ENCODE results near the gene MRTFB. TPM values are rescaled to one million over a fixed set of nuclear protein-coding genes. Genes with fewer than 3 reads are reported as not detected.

Gene MRTFB
- total and polyA plus RNA-seq, 2 of the 13 experiments (the other 11 are each of a cell fraction or from before 2014, with no cell fraction given), result 11.4 to 14.0 TPM

DNA sequence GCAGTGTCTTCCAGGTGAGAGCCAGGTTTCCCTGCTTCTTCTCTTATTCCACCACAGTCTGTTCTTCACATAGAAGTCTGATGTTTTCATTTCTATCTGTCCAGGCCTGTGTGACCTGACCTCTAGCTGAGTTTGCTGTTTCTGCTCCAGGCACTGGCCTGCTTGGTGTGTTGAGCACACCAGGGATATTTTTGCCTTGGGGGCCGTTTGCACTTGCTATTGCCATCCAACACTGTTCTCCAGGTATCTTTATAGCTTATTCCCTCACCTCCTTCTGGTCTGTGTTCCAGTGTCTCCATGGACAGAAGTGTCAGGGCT is 41.4 kb downstream of the MRTFB start:
- POLR2A ChIA-PET, result interaction anchor here (1.1 kb wide), 1 partner anchor 11 kb away, joined by 3 read pairs; no protein-coding TSS in a partner anchor
- peaks cover 29% of the 10 kb centered on the region for H3K79me2 ChIP-seq (ENCODE audit: insufficient read depth, low read length)
- TF ChIP-seq, protein P1, sequence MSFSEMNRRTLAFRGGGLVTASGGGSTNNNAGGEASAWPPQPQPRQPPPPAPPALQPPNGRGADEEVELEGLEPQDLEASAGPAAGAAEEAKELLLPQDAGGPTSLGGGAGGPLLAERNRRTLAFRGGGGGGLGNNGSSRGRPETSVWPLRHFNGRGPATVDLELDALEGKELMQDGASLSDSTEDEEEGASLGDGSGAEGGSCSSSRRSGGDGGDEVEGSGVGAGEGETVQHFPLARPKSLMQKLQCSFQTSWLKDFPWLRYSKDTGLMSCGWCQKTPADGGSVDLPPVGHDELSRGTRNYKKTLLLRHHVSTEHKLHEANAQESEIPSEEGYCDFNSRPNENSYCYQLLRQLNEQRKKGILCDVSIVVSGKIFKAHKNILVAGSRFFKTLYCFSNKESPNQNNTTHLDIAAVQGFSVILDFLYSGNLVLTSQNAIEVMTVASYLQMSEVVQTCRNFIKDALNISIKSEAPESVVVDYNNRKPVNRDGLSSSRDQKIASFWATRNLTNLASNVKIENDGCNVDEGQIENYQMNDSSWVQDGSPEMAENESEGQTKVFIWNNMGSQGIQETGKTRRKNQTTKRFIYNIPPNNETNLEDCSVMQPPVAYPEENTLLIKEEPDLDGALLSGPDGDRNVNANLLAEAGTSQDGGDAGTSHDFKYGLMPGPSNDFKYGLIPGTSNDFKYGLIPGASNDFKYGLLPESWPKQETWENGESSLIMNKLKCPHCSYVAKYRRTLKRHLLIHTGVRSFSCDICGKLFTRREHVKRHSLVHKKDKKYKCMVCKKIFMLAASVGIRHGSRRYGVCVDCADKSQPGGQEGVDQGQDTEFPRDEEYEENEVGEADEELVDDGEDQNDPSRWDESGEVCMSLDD (CRISPR knock-in tag; IDR thresholded peaks at IDR 0.05; ENCODE audit: borderline replicate concordance), result no peak
- no peak for TF ChIP-seq KDM3A (CRISPR knock-in tag; IDR thresholded peaks at IDR 0.05; ENCODE audit: low read depth)
- TF ChIP-seq PCBP1 (IDR thresholded peaks at IDR 0.05; ENCODE audit: borderline replicate concordance, low read depth, low read length), result no peak
- peak; percentile 3 for TF ChIP-seq ZNF883 (CRISPR knock-in tag; IDR thresholded peaks at IDR 0.05; ENCODE audit: not compliant biosample characterization)
- 0 out of 2 replicates have a peak, but pooled peaks have one; percentile 1 for TF ChIP-seq ZFP36L1 (CRISPR knock-in tag; IDR thresholded peaks at IDR 0.05)
- TF ChIP-seq, protein P2, sequence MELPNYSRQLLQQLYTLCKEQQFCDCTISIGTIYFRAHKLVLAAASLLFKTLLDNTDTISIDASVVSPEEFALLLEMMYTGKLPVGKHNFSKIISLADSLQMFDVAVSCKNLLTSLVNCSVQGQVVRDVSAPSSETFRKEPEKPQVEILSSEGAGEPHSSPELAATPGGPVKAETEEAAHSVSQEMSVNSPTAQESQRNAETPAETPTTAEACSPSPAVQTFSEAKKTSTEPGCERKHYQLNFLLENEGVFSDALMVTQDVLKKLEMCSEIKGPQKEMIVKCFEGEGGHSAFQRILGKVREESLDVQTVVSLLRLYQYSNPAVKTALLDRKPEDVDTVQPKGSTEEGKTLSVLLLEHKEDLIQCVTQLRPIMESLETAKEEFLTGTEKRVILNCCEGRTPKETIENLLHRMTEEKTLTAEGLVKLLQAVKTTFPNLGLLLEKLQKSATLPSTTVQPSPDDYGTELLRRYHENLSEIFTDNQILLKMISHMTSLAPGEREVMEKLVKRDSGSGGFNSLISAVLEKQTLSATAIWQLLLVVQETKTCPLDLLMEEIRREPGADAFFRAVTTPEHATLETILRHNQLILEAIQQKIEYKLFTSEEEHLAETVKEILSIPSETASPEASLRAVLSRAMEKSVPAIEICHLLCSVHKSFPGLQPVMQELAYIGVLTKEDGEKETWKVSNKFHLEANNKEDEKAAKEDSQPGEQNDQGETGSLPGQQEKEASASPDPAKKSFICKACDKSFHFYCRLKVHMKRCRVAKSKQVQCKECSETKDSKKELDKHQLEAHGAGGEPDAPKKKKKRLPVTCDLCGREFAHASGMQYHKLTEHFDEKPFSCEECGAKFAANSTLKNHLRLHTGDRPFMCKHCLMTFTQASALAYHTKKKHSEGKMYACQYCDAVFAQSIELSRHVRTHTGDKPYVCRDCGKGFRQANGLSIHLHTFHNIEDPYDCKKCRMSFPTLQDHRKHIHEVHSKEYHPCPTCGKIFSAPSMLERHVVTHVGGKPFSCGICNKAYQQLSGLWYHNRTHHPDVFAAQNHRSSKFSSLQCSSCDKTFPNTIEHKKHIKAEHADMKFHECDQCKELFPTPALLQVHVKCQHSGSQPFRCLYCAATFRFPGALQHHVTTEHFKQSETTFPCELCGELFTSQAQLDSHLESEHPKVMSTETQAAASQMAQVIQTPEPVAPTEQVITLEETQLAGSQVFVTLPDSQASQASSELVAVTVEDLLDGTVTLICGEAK (IDR thresholded peaks at IDR 0.05), result no peak
- TF ChIP-seq, protein P2 (CRISPR knock-in tag; IDR thresholded peaks at IDR 0.05), result 0 out of 2 replicates have a peak, but pooled peaks have one; percentile 7
- no peak for TF ChIP-seq ZSCAN30 (CRISPR knock-in tag; IDR thresholded peaks at IDR 0.05)
- TF ChIP-seq KLF15 (CRISPR knock-in tag; IDR thresholded peaks at IDR 0.05; ENCODE audit: borderline replicate concordance), result no peak
- TF ChIP-seq, protein P3, sequence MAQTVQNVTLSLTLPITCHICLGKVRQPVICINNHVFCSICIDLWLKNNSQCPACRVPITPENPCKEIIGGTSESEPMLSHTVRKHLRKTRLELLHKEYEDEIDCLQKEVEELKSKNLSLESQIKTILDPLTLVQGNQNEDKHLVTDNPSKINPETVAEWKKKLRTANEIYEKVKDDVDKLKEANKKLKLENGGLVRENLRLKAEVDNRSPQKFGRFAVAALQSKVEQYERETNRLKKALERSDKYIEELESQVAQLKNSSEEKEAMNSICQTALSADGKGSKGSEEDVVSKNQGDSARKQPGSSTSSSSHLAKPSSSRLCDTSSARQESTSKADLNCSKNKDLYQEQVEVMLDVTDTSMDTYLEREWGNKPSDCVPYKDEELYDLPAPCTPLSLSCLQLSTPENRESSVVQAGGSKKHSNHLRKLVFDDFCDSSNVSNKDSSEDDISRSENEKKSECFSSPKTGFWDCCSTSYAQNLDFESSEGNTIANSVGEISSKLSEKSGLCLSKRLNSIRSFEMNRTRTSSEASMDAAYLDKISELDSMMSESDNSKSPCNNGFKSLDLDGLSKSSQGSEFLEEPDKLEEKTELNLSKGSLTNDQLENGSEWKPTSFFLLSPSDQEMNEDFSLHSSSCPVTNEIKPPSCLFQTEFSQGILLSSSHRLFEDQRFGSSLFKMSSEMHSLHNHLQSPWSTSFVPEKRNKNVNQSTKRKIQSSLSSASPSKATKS (CRISPR knock-in tag; IDR thresholded peaks at IDR 0.05), result no peak

More for the DNA sequence above, 41.4 kb downstream of the MRTFB start:
- peak overlapping the region; percentile 53 for H3K27ac ChIP-seq (ENCODE audit: extremely low read length, insufficient read depth, low read length)
- no peaks in the 10 kb centered on the region for H3K9me3 ChIP-seq (ENCODE audit: low read length)
- no peak overlapping the region for H2AFZ ChIP-seq (ENCODE audit: low read length)
- H3K36me3 ChIP-seq (replicated peaks in 1 of 2; ENCODE audit: control insufficient read depth in 1 of 2, insufficient read depth in 2 of 2, low read length in 2 of 2), result no peaks in the 10 kb centered on the region
- no peaks in the 10 kb centered on the region; the same call in 1 of the 2 replicates for H4K20me1 ChIP-seq (ENCODE audit: insufficient read depth, low read length)
- H3K4me1 ChIP-seq (ENCODE audit: insufficient read depth, low read length), result peaks cover 46% of the 10 kb centered on the region
- FAIRE-seq (no peak), ATAC-seq (peak; percentile 67), DNase-seq (ENCODE audit: low spot score) (no peak)
- no peak overlapping the region; a peak in 1 of 6 replicates for H3K4me3 ChIP-seq (replicated peaks in 1 of 3; ENCODE audit: insufficient read depth in 1 of 3, low read depth in 2 of 3, low read length in 3 of 3)
- intact Hi-C loops (cut with micrococcal nuclease; ENCODE audit: unreplicated experiment), result no loop called here
- no peaks in the 10 kb centered on the region for H3K27me3 ChIP-seq (ENCODE audit: control insufficient read depth in 1 of 2, insufficient read depth in 2 of 2, low read length in 2 of 2)
- 45% methylated on average over 1 of the region's 1 CpG for WGBS (ENCODE audit: low lambda C conversion rate)
- CTCF ChIA-PET (ENCODE audit: low intra/inter-chr PET ratio, low total read pairs), result no interaction called here
- in situ Hi-C loops (cut with HindIII; ENCODE audit: extremely low pct_ligation_motif_present, low pct_unique_long_range_greater_than_20kb), result no loop called here
- H3K4me2 ChIP-seq (ENCODE audit: low read depth, low read length), result peak overlapping the region; percentile 32; the same call in 1 of the 2 replicates
- peak overlapping the region; percentile 19; the same call in 1 of the 2 replicates for H3K9ac ChIP-seq (ENCODE audit: insufficient read depth, low read depth, low read length)
- BruUV-seq (replicated peaks), result no TSS peak

All from HepG2 (cell line).